Esophagus (tissue), 2 donors: ENCODE results near the gene PLXNB2. TPM values are rescaled to one million over a fixed set of nuclear protein-coding genes. Genes with fewer than 3 reads are reported as not detected.

Experiments used
- H3K27ac ChIP-seq, 2 donors: one replicate each; pipeline ENCODE4 v1.5.1; 2013; ENCODE audit warnings: low read depth in 2 of 2, mild to moderate bottlenecking in 2 of 2, inconsistent platforms in 1 of 2, low read length in 1 of 2, moderate library complexity in 1 of 2
- H3K27me3 ChIP-seq, 2 donors: one replicate each; pipeline ENCODE4 v1.6.1; 2013; ENCODE audit warnings: low read length in 2 of 2, control low read depth in 1 of 2, mild to moderate bottlenecking in 1 of 2; ENCODE audit not compliant: insufficient read depth in 2 of 2, control insufficient read depth in 1 of 2
- H3K36me3 ChIP-seq, 2 donors: one replicate each; pipeline ENCODE4 v1.6.1; 2013; ENCODE audit warnings: low read length in 1 of 2; ENCODE audit not compliant: control insufficient read depth in 2 of 2, insufficient read depth in 2 of 2
- H3K4me1 ChIP-seq, 2 donors: one replicate each; pipeline ENCODE4 v1.6.1; 2013; ENCODE audit warnings: low read length in 1 of 2; ENCODE audit not compliant: control insufficient read depth in 2 of 2, insufficient read depth in 2 of 2
- H3K4me3 ChIP-seq, 2 donors: one replicate each; pipeline ENCODE4 v1.5.1; 2013; ENCODE audit warnings: low read length in 2 of 2, mild to moderate bottlenecking in 2 of 2, low read depth in 1 of 2, moderate library complexity in 1 of 2
- H3K9me3 ChIP-seq, 2 donors: one replicate each; pipeline ENCODE4 v1.6.1; 2013; ENCODE audit warnings: mild to moderate bottlenecking in 2 of 2, low read depth in 1 of 2, low read length in 1 of 2, moderate library complexity in 1 of 2; ENCODE audit not compliant: control insufficient read depth in 2 of 2, insufficient read depth in 1 of 2
- WGBS, 2 donors: extraction: QIAGEN DNeasy Blood & Tissue Kit; methylation state at CpG; one replicate each; pipeline ENCODE4 v1.1.7; 2013; 5-methylcytosine and 5-hydroxymethylcytosine counted together
- polyA plus RNA-seq, 2 donors: library from polyadenylated mRNA; stranded (reverse); fragments of 200-250 nt; gene quantifications; one replicate each; pipeline ENCODE4 v1.2.3, GENCODE V29; 2013
- donor health status: healthy with polysubstance abuse.
- donor health status: Bipolar disorder and iron deficiency.

Gene PLXNB2
- polyA plus RNA-seq, 2 donors = 107 to 186 TPM

GRCh38 chr22:50226875-50227165, 80.6 kb downstream of the PLXNB2 start:
- Histone ChIP-seq H3K36me3 (peaks cover 12 to 61% of the 10 kb centered on the region in 2 donors), H3K9me3 (no peaks in the 10 kb centered on the region), H3K27me3 (no peaks in the 10 kb centered on the region), H3K27ac (no peak overlapping the region), H3K4me1 (no peaks in the 10 kb centered on the region), H3K4me3 (no peak overlapping the region)
- WGBS, 2 donors = 92 to 93% methylated on average over 15 to 18 of the region's 18 CpGs

- Histone ChIP-seq H3K27ac (no peak overlapping the region), H3K4me1 (no peaks in the 10 kb centered on the region), H3K36me3 (peaks cover 14 to 66% of the 10 kb centered on the region in 2 donors), H3K4me3 (no peak overlapping the region), H3K9me3 (no peaks in the 10 kb centered on the region), H3K27me3 (no peaks in the 10 kb centered on the region)
- 94% methylated on average over 24 to 31 of the region's 31 CpGs for WGBS, 2 donors
These were observed 81.2 kb downstream of the PLXNB2 start for GRCh38 chr22:50226063-50226874.

- Histone ChIP-seq H3K36me3 (peaks cover 17 to 75% of the 10 kb centered on the region in 2 donors), H3K4me1 (no peaks in the 10 kb centered on the region), H3K4me3 (no peak overlapping the region), H3K27ac (no peak overlapping the region), H3K27me3 (no peaks in the 10 kb centered on the region), H3K9me3 (no peaks in the 10 kb centered on the region)
- WGBS, 2 donors = 80 to 87% methylated on average over 24 of the region's 24 CpGs
These were observed 82.1 kb downstream of the PLXNB2 start for GRCh38 chr22:50225200-50225969.

Other genes starting within 250 kb of the PLXNB2 start
- not detected for gene TTLL8, start 249.3 kb downstream of the PLXNB2 start, polyA plus RNA-seq
- under 1 TPM; 0.04 to 0.08 TPM for gene MLC1, start 222.2 kb downstream of the PLXNB2 start, polyA plus RNA-seq
- gene MOV10L1, start 217.6 kb downstream of the PLXNB2 start, polyA plus RNA-seq = under 1 TPM; 0.18 to 0.22 TPM
- 1 to 10 TPM; 2.1 to 2.6 TPM for gene PANX2, start 136.9 kb downstream of the PLXNB2 start, polyA plus RNA-seq
- gene TRABD, start 121.7 kb downstream of the PLXNB2 start, polyA plus RNA-seq = 10 to 100 TPM; 47.4 to 54.5 TPM
- gene SELENOO, start 106.6 kb downstream of the PLXNB2 start, polyA plus RNA-seq = 10 to 100 TPM; 23.0 to 35.9 TPM
- gene TUBGCP6, start 62.6 kb downstream of the PLXNB2 start, polyA plus RNA-seq = 10 to 100 TPM; 19.3 to 37.9 TPM
- 10 to 100 TPM; 22.0 to 42.4 TPM for gene HDAC10, start 56.4 kb downstream of the PLXNB2 start, polyA plus RNA-seq
- 1 to 10 TPM; 3.0 to 3.4 TPM for gene MAPK12, start 46.0 kb downstream of the PLXNB2 start, polyA plus RNA-seq
- 1 to 10 TPM; 5.4 to 6.1 TPM for gene MAPK11, start 37.3 kb downstream of the PLXNB2 start, polyA plus RNA-seq
- gene DENND6B, start 19.4 kb upstream of the PLXNB2 start, polyA plus RNA-seq = 1 to 10 TPM; 2.4 to 6.8 TPM
- 10 to 100 TPM; 30.2 to 38.2 TPM for gene PPP6R2, start 35.7 kb upstream of the PLXNB2 start, polyA plus RNA-seq
- 10 to 100 TPM; 44.3 to 73.5 TPM for gene SBF1, start 167.4 kb upstream of the PLXNB2 start, polyA plus RNA-seq
- 1 to 10 TPM; 2.2 to 3.6 TPM for gene ADM2, start 173.9 kb upstream of the PLXNB2 start, polyA plus RNA-seq
- not detected for gene MIOX, start 179.2 kb upstream of the PLXNB2 start, polyA plus RNA-seq
- 10 to 100 TPM; 44.1 to 64.9 TPM for gene LMF2, start 200.1 kb upstream of the PLXNB2 start, polyA plus RNA-seq
- gene NCAPH2, start 200.6 kb upstream of the PLXNB2 start, polyA plus RNA-seq = 10 to 100 TPM; 32.9 to 35.4 TPM
- 1 to 10 TPM in 1 of 2 donors, under 1 TPM in 1; 0.61 to 3.2 TPM for gene SCO2, start 218.0 kb upstream of the PLXNB2 start, polyA plus RNA-seq
- gene TYMP, start 222.4 kb upstream of the PLXNB2 start, polyA plus RNA-seq = 10 to 100 TPM; 35.7 to 48.0 TPM
- gene KLHDC7B, start 238.3 kb upstream of the PLXNB2 start, polyA plus RNA-seq = under 1 TPM; 0.12 to 0.14 TPM